HL-60/S4 treated with retinoic acid at 250 ng/mL for 4 days and 3 days (cell line): ENCODE data around the gene ACBD6.
"Not testable (repeated sequence)": the region's sequence is repeated elsewhere in the genome, so short reads cannot be mapped to it uniquely, and the experiment has no call there.

Experiments used
- in situ Hi-C: fragments of 300-500 bp; cut with MboI; formaldehyde crosslinking; loops from 2 replicates; pipeline ENCODE4 v1.7.0; 2022; ENCODE audit warnings: low sequenced_read_pairs

ACBD6 gene

GRCh38 chr1:180424848-180425457, 77.4 kb downstream of the ACBD6 start:
- in situ Hi-C loops = no loop called here

GRCh38 chr1:180421614-180422013, 80.8 kb downstream of the ACBD6 start:
- in situ Hi-C loops = no loop called here

GRCh38 chr1:180421145-180421544, 81.2 kb downstream of the ACBD6 start:
- in situ Hi-C loops = not testable (repeated sequence)

- in situ Hi-C loops = loop anchor here (10.0 kb wide), 1 partner anchor 231 kb away; no protein-coding TSS in a partner anchor
These were observed 86.3 kb downstream of the ACBD6 start for GRCh38 chr1:180415985-180416633.

GRCh38 chr1:180415236-180415848, 87.0 kb downstream of the ACBD6 start:
- in situ Hi-C loops = loop anchor here (10.0 kb wide), 1 partner anchor 231 kb away; no protein-coding TSS in a partner anchor

- in situ Hi-C loops = loop anchor here (10.0 kb wide), 1 partner anchor 228 kb away; no protein-coding TSS in a partner anchor
These were observed 89.8 kb downstream of the ACBD6 start for GRCh38 chr1:180412583-180412982.

- in situ Hi-C loops = not testable (repeated sequence)
These were observed 94.2 kb downstream of the ACBD6 start for GRCh38 chr1:180408128-180408527.

GRCh38 chr1:180407051-180407450, 95.3 kb downstream of the ACBD6 start:
- in situ Hi-C loops = no loop called here

- in situ Hi-C loops = no loop called here
These were observed 99.8 kb downstream of the ACBD6 start for GRCh38 chr1:180402551-180402950.

- in situ Hi-C loops = no loop called here
These were observed 100.4 kb downstream of the ACBD6 start for GRCh38 chr1:180402001-180402400.

GRCh38 chr1:180397175-180397574, 105.2 kb downstream of the ACBD6 start:
- in situ Hi-C loops = no loop called here

GRCh38 chr1:180392427-180393145, 109.8 kb downstream of the ACBD6 start:
- in situ Hi-C loops = no loop called here

GRCh38 chr1:180392020-180392419, 110.4 kb downstream of the ACBD6 start:
- in situ Hi-C loops = no loop called here

- in situ Hi-C loops = no loop called here
These were observed 115.0 kb downstream of the ACBD6 start for GRCh38 chr1:180387413-180387812.

- in situ Hi-C loops = no loop called here
These were observed 115.5 kb downstream of the ACBD6 start for GRCh38 chr1:180386745-180387367.

GRCh38 chr1:180385144-180385543, 117.2 kb downstream of the ACBD6 start:
- in situ Hi-C loops = no loop called here

GRCh38 chr1:180384286-180385005, 117.9 kb downstream of the ACBD6 start:
- in situ Hi-C loops = no loop called here

GRCh38 chr1:180382326-180383115, 119.9 kb downstream of the ACBD6 start:
- in situ Hi-C loops = no loop called here

- in situ Hi-C loops = no loop called here
These were observed 121.2 kb downstream of the ACBD6 start for GRCh38 chr1:180381184-180381580.
